HEK293 (cell line): Measurements from ENCODE around the gene SMAD2.
A peak's percentile ranks its signal among the peaks of the same experiment; 100 is the strongest.

Source experiments
- CTCF ChIA-PET: fragments of 350-600 bp; formaldehyde crosslinking; extraction: SDS; loops from one replicate; lab custom pipeline; 2021; ENCODE audit warnings: antibody characterized with exemption; lab: Yijun Ruan, JAX
- POLR2A ChIA-PET: fragments of 300-600 bp; formaldehyde crosslinking; extraction: SDS; loops from one replicate; lab custom pipeline; 2020; ENCODE audit warnings: antibody characterized with exemption, inconsistent platforms; lab: Yijun Ruan, JAX
- H3K27ac ChIP-seq: fragments of 200-500 bp; sonication (Bioruptor generic); 2 replicates; pipeline ENCODE4 v1.5.1; 2014; ENCODE audit warnings: low read depth, low read length, control low read depth, inconsistent platforms; ENCODE audit errors: extremely low read depth
- H3K36me3 ChIP-seq, 2 experiments: fragments of 200-500 bp in 1 of 2; sonication (Bioruptor generic) in 1 of 2; 1 replicate in 1 of 2; 2 replicates in 1 of 2; pipeline ENCODE4 v1.5.1; 2014 to 2017; ENCODE audit warnings: inconsistent platforms in 2 of 2, low read length in 2 of 2; ENCODE audit not compliant: control insufficient read depth in 2 of 2, insufficient read depth in 1 of 2
- H3K4me1 ChIP-seq: fragments of 200-500 bp; sonication (Bioruptor generic); 2 replicates; pipeline ENCODE4 v1.5.1; 2014; ENCODE audit warnings: mild to moderate bottlenecking, low read length, inconsistent platforms; ENCODE audit not compliant: control insufficient read depth, insufficient read depth
- H3K4me3 ChIP-seq: 2 replicates; pipeline ENCODE4 v1.5.1; 2011; ENCODE audit warnings: low read depth, mild to moderate bottlenecking, control low read depth, low read length, moderate library complexity
- H3K9me3 ChIP-seq: fragments of 200-500 bp; sonication (Bioruptor generic); 2 replicates; pipeline ENCODE4 v1.5.1; 2014; ENCODE audit warnings: low read depth, low read length, inconsistent platforms; ENCODE audit not compliant: control insufficient read depth, insufficient read depth
- HOXC10 ChIP-seq: sonication (generic); formaldehyde crosslinking; IDR thresholded peaks from 2 replicates; pipeline ENCODE4 v1.8.1; 2023; ENCODE audit warnings: mild to moderate bottlenecking, missing genetic modification reagents
- IKZF3 ChIP-seq: fragments of 450-650 bp; IDR thresholded peaks from 2 replicates; pipeline ENCODE4 v1.5.0; 2018; ENCODE audit warnings: missing biosample characterization, mild to moderate bottlenecking, missing genetic modification characterization, moderate library complexity
- KLF8 ChIP-seq: fragments of 450-650 bp; formaldehyde crosslinking; IDR thresholded peaks from 2 replicates; pipeline ENCODE4 v1.5.1; 2016; ENCODE audit warnings: missing biosample characterization, missing genetic modification characterization
- MEIS1 ChIP-seq: sonication (generic); formaldehyde crosslinking; IDR thresholded peaks from 2 replicates; pipeline ENCODE4 v1.8.1; 2022; ENCODE audit warnings: missing genetic modification reagents, mild to moderate bottlenecking, borderline replicate concordance
- SP7 ChIP-seq: fragments of 450-650 bp; formaldehyde crosslinking; IDR thresholded peaks from 2 replicates; pipeline ENCODE4 v1.5.1; 2016; ENCODE audit warnings: missing biosample characterization, missing genetic modification characterization
- ZFP37 ChIP-seq: fragments of 450-650 bp; formaldehyde crosslinking; IDR thresholded peaks from 2 replicates; pipeline ENCODE4 v1.5.1; 2016; ENCODE audit warnings: missing biosample characterization, missing genetic modification characterization
- ZNF169 ChIP-seq: fragments of 450-650 bp; formaldehyde crosslinking; IDR thresholded peaks from 2 replicates; pipeline ENCODE4 v1.5.1; 2016; ENCODE audit warnings: missing biosample characterization, missing genetic modification characterization
- ZNF24 ChIP-seq: fragments of 450-650 bp; formaldehyde crosslinking; IDR thresholded peaks from 2 replicates; pipeline ENCODE4 v1.5.1; 2016; ENCODE audit warnings: missing biosample characterization, missing genetic modification characterization
- ZNF510 ChIP-seq: fragments of 450-650 bp; formaldehyde crosslinking; IDR thresholded peaks from 2 replicates; pipeline ENCODE4 v1.5.1; 2018; ENCODE audit warnings: mild to moderate bottlenecking, missing genetic modification characterization, missing biosample characterization; ENCODE audit not compliant: insufficient replicate concordance
- ZNF529 ChIP-seq: fragments of 450-650 bp; formaldehyde crosslinking; IDR thresholded peaks from 2 replicates; pipeline ENCODE4 v1.5.1; 2017; ENCODE audit warnings: missing genetic modification characterization, missing biosample characterization; ENCODE audit not compliant: insufficient replicate concordance
- ZNF549 ChIP-seq: fragments of 450-650 bp; IDR thresholded peaks from 2 replicates; pipeline ENCODE4 v1.5.1; 2018; ENCODE audit warnings: missing biosample characterization, missing genetic modification characterization, mild to moderate bottlenecking, inconsistent platforms, moderate library complexity
- ZNF664 ChIP-seq: fragments of 450-650 bp; formaldehyde crosslinking; IDR thresholded peaks from 2 replicates; pipeline ENCODE4 v1.5.1; 2016; ENCODE audit warnings: missing biosample characterization, missing genetic modification characterization
- ZNF747 ChIP-seq: fragments of 450-650 bp; formaldehyde crosslinking; IDR thresholded peaks from 2 replicates; pipeline ENCODE4 v1.5.1; 2016; ENCODE audit warnings: missing biosample characterization, missing genetic modification characterization
- ZSCAN30 ChIP-seq: fragments of 450-650 bp; IDR thresholded peaks from 2 replicates; pipeline ENCODE4 v1.5.1; 2018; ENCODE audit warnings: missing biosample characterization, mild to moderate bottlenecking, missing genetic modification characterization, moderate library complexity
- ZXDB ChIP-seq: fragments of 450-650 bp; formaldehyde crosslinking; IDR thresholded peaks from 2 replicates; pipeline ENCODE4 v1.5.1; 2016; ENCODE audit warnings: missing biosample characterization, missing genetic modification characterization
- TF ChIP-seq, protein P1 (sequence below): fragments of 450-650 bp; formaldehyde crosslinking; IDR thresholded peaks from 2 replicates; pipeline ENCODE4 v1.5.1; 2016; ENCODE audit warnings: missing biosample characterization, missing genetic modification characterization
- TF ChIP-seq, protein P2 (sequence below): IDR thresholded peaks from 2 replicates; pipeline ENCODE4 v1.6.1; 2011; ENCODE audit warnings: mild to moderate bottlenecking, low read depth, low read length, borderline replicate concordance
- TF ChIP-seq, protein P3 (sequence below): fragments of 450-650 bp; formaldehyde crosslinking; IDR thresholded peaks from 2 replicates; pipeline ENCODE4 v1.5.1; 2016; ENCODE audit warnings: missing biosample characterization, missing genetic modification characterization
- TF ChIP-seq, protein P4 (sequence below): fragments of 450-650 bp; formaldehyde crosslinking; IDR thresholded peaks from 2 replicates; pipeline ENCODE4 v1.5.1; 2016; ENCODE audit warnings: missing biosample characterization, missing genetic modification characterization
- TF ChIP-seq, protein P5 (sequence below): fragments of 450-650 bp; formaldehyde crosslinking; IDR thresholded peaks from 2 replicates; pipeline ENCODE4 v1.5.1; 2016; ENCODE audit warnings: missing biosample characterization, missing genetic modification characterization

Gene SMAD2

DNA sequence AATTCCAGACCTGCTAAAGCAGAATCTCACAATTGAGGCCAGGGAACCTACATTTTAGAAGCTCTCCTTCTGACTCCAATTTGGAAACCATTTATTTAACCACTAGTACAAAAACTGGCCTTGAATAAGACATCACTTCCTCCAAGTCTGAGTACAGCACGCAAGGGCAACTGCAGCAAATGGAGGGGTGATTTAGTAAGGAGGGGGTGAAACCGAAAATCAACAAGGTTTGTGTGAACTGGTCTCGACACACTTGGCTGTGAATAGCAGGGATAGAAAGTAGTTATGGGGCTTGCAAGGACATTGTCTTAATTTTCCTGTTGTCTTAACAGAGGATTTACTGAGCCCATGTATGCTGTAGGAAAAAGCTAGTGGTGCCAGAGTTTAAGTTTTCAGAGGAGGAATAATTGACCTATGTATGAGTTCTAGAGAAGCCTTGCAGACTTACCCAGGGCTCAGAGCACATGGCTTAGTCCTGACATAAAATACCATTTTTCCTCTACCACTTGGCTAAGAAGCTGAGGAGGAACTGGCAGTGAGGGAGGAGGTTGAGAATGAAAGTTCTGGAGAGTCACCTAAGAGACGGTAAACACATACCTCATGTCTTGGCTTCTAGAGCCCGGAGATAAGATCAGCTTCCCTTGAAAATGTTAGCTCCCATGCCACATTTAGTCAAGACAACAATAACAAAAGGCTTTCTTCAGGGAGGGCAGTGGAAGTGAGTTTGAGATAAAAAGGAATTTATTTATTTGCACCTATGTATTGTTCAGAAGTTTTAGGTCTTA is 114.8 kb downstream of the SMAD2 start:
- ChIA-PET CTCF (interaction anchor here (0.6 to 1.8 kb wide), 9 partner anchors 10 to 717 kb away, joined by 3 to 7 read pairs (median 3); no protein-coding TSS in a partner anchor), POLR2A (no interaction called here)
- no peaks in the 10 kb centered on the region for H3K4me1 ChIP-seq
- H3K36me3 ChIP-seq = no peaks in the 10 kb centered on the region; a peak in 2 of 3 replicates
- H3K4me3 ChIP-seq = no peak overlapping the region
- H3K27ac ChIP-seq = no peak overlapping the region
- TF ChIP-seq, protein P1, sequence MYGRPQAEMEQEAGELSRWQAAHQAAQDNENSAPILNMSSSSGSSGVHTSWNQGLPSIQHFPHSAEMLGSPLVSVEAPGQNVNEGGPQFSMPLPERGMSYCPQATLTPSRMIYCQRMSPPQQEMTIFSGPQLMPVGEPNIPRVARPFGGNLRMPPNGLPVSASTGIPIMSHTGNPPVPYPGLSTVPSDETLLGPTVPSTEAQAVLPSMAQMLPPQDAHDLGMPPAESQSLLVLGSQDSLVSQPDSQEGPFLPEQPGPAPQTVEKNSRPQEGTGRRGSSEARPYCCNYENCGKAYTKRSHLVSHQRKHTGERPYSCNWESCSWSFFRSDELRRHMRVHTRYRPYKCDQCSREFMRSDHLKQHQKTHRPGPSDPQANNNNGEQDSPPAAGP (tag by site-specific recombination) = no peak
- TF ChIP-seq IKZF3 (tag by site-specific recombination) = no peak
- TF ChIP-seq, protein P2, sequence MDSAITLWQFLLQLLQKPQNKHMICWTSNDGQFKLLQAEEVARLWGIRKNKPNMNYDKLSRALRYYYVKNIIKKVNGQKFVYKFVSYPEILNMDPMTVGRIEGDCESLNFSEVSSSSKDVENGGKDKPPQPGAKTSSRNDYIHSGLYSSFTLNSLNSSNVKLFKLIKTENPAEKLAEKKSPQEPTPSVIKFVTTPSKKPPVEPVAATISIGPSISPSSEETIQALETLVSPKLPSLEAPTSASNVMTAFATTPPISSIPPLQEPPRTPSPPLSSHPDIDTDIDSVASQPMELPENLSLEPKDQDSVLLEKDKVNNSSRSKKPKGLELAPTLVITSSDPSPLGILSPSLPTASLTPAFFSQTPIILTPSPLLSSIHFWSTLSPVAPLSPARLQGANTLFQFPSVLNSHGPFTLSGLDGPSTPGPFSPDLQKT = no peak
- TF ChIP-seq, protein P3, sequence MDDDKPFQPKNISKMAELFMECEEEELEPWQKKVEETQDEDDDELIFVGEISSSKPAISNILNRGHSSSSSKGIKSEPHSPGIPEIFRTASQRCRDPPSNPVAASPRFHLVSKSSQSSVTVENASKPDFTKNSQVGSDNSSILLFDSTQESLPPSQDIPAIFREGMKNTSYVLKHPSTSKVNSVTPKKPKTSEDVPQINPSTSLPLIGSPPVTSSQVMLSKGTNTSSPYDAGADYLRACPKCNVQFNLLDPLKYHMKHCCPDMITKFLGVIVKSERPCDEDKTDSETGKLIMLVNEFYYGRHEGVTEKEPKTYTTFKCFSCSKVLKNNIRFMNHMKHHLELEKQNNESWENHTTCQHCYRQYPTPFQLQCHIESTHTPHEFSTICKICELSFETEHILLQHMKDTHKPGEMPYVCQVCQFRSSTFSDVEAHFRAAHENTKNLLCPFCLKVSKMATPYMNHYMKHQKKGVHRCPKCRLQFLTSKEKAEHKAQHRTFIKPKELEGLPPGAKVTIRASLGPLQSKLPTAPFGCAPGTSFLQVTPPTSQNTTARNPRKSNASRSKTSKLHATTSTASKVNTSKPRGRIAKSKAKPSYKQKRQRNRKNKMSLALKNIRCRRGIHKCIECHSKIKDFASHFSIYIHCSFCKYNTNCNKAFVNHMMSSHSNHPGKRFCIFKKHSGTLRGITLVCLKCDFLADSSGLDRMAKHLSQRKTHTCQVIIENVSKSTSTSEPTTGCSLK (tag by site-specific recombination) = no peak
- no peak for TF ChIP-seq MEIS1 (CRISPR knock-in tag)
- no peak for TF ChIP-seq ZXDB (tag by site-specific recombination)
- TF ChIP-seq, protein P4, sequence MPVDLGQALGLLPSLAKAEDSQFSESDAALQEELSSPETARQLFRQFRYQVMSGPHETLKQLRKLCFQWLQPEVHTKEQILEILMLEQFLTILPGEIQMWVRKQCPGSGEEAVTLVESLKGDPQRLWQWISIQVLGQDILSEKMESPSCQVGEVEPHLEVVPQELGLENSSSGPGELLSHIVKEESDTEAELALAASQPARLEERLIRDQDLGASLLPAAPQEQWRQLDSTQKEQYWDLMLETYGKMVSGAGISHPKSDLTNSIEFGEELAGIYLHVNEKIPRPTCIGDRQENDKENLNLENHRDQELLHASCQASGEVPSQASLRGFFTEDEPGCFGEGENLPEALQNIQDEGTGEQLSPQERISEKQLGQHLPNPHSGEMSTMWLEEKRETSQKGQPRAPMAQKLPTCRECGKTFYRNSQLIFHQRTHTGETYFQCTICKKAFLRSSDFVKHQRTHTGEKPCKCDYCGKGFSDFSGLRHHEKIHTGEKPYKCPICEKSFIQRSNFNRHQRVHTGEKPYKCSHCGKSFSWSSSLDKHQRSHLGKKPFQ (tag by site-specific recombination) = no peak
- no peak for TF ChIP-seq ZNF169 (tag by site-specific recombination)
- TF ChIP-seq ZNF24 = no peak
- TF ChIP-seq, protein P5, sequence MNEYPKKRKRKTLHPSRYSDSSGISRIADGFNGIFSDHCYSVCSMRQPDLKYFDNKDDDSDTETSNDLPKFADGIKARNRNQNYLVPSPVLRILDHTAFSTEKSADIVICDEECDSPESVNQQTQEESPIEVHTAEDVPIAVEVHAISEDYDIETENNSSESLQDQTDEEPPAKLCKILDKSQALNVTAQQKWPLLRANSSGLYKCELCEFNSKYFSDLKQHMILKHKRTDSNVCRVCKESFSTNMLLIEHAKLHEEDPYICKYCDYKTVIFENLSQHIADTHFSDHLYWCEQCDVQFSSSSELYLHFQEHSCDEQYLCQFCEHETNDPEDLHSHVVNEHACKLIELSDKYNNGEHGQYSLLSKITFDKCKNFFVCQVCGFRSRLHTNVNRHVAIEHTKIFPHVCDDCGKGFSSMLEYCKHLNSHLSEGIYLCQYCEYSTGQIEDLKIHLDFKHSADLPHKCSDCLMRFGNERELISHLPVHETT (tag by site-specific recombination) = no peak
- TF ChIP-seq SP7 (tag by site-specific recombination) = no peak
- TF ChIP-seq ZNF664 (tag by site-specific recombination) = no peak
- TF ChIP-seq ZNF529 (tag by site-specific recombination) = no peak
- H3K9me3 ChIP-seq = no peaks in the 10 kb centered on the region

DNA sequence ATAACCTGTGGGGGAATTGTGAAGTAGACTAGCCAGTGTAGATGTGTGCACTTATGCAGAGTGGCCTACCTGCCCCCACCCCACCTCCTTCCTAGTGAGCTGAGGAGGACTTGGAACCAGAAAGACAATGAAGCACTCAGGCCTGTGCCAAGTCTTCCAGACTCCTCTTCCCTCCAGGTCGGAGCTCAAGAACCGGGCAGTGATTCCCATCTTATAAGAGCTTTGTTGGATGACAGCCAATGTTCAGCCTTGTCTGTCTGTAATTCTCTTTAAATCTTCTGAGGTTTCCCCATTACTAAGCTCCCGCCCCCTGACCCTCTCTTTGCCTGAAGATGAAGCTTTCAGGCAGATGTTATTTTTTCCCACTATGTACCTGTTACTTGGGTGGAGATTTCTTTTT is 121.0 kb downstream of the SMAD2 start:
- Histone ChIP-seq H3K27ac (no peak overlapping the region), H3K4me1 (peaks cover 4% of the 10 kb centered on the region; the same call in 1 of the 2 replicates), H3K36me3 (no peaks in the 10 kb centered on the region; a peak in 1 of 3 replicates), H3K4me3 (no peak overlapping the region), H3K9me3 (no peaks in the 10 kb centered on the region)
- ChIA-PET CTCF (no interaction called here), POLR2A (no interaction called here)
- TF ChIP-seq ZNF549 = peak; percentile 55; the same call in 1 of the 2 replicates
- no peak for TF ChIP-seq HOXC10 (CRISPR knock-in tag)
- TF ChIP-seq ZNF510 (tag by site-specific recombination) = no peak
- no peak for TF ChIP-seq KLF8 (tag by site-specific recombination)
- no peak for TF ChIP-seq ZNF747 (tag by site-specific recombination)
- TF ChIP-seq ZFP37 = no peak
- TF ChIP-seq ZSCAN30 (tag by site-specific recombination) = no peak
